Panc1 (cell line): ENCODE data around the gene IL24.

ENCODE experiments used
- POLR2AphosphoS5 ChIP-seq: IDR thresholded peaks from 2 replicates; pipeline ENCODE4 v1.6.1; 2012; ENCODE audit warnings: mild to moderate bottlenecking, low read depth, low read length, moderate library complexity
- SIN3A ChIP-seq: IDR thresholded peaks from 2 replicates; pipeline ENCODE4 v1.6.1; 2012; ENCODE audit warnings: low read depth, mild to moderate bottlenecking, low read length, moderate library complexity, borderline replicate concordance; ENCODE audit not compliant: insufficient read depth
- TCF7L2 ChIP-seq: IDR thresholded peaks from 2 replicates; pipeline ENCODE4 v1.6.1; 2011; ENCODE audit warnings: mild to moderate bottlenecking, low read depth, low read length, inconsistent platforms
- TF ChIP-seq, protein P1 (sequence below): fragments of 450-650 bp; IDR thresholded peaks from 2 replicates; pipeline ENCODE4 v1.5.1; 2017; ENCODE audit warnings: mild to moderate bottlenecking
- TF ChIP-seq, protein P2 (sequence below), 2 experiments: IDR thresholded peaks; 2 replicates each; pipeline ENCODE4 v1.6.1; 2011 to 2012; ENCODE audit warnings: low read depth in 2 of 2, control low read depth in 1 of 2, low read length in 1 of 2, mild to moderate bottlenecking in 1 of 2, moderate library complexity in 1 of 2; ENCODE audit not compliant: insufficient read depth in 1 of 2

DNA sequence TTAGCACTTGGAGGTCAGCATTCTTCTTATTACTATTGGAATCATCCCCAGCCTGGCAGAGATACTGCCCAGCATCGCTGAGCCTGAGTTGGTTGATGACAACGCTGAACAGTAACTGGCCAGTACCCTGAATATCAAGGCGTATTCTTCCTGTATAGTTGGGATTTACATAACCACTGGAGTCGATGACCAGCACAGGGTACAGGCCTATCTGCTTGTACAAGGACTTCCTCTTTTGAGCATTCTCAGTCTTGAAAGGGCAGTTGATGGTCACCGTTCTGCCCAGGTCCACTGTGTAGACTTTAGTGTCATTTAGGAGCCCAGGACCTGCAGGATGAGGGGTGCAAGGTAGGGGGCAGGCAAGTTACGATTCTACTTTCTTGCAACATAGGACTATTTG, 40.2 kb downstream of the IL24 start:
- TF ChIP-seq, protein P1, sequence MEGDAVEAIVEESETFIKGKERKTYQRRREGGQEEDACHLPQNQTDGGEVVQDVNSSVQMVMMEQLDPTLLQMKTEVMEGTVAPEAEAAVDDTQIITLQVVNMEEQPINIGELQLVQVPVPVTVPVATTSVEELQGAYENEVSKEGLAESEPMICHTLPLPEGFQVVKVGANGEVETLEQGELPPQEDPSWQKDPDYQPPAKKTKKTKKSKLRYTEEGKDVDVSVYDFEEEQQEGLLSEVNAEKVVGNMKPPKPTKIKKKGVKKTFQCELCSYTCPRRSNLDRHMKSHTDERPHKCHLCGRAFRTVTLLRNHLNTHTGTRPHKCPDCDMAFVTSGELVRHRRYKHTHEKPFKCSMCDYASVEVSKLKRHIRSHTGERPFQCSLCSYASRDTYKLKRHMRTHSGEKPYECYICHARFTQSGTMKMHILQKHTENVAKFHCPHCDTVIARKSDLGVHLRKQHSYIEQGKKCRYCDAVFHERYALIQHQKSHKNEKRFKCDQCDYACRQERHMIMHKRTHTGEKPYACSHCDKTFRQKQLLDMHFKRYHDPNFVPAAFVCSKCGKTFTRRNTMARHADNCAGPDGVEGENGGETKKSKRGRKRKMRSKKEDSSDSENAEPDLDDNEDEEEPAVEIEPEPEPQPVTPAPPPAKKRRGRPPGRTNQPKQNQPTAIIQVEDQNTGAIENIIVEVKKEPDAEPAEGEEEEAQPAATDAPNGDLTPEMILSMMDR: no peak
- TF ChIP-seq, protein P2, sequence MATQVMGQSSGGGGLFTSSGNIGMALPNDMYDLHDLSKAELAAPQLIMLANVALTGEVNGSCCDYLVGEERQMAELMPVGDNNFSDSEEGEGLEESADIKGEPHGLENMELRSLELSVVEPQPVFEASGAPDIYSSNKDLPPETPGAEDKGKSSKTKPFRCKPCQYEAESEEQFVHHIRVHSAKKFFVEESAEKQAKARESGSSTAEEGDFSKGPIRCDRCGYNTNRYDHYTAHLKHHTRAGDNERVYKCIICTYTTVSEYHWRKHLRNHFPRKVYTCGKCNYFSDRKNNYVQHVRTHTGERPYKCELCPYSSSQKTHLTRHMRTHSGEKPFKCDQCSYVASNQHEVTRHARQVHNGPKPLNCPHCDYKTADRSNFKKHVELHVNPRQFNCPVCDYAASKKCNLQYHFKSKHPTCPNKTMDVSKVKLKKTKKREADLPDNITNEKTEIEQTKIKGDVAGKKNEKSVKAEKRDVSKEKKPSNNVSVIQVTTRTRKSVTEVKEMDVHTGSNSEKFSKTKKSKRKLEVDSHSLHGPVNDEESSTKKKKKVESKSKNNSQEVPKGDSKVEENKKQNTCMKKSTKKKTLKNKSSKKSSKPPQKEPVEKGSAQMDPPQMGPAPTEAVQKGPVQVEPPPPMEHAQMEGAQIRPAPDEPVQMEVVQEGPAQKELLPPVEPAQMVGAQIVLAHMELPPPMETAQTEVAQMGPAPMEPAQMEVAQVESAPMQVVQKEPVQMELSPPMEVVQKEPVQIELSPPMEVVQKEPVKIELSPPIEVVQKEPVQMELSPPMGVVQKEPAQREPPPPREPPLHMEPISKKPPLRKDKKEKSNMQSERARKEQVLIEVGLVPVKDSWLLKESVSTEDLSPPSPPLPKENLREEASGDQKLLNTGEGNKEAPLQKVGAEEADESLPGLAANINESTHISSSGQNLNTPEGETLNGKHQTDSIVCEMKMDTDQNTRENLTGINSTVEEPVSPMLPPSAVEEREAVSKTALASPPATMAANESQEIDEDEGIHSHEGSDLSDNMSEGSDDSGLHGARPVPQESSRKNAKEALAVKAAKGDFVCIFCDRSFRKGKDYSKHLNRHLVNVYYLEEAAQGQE (IDR thresholded peaks at IDR 0.05; ENCODE audit: insufficient read depth in 1 of 2, low read depth in 2 of 2, low read length in 1 of 2): no peak
- no peak for TF ChIP-seq POLR2AphosphoS5
- TF ChIP-seq SIN3A: no peak
- no peak for TF ChIP-seq TCF7L2
